IPS-15b (cell line): ENCODE data around the gene MT1G.

Experiments used
- H3K27me3 ChIP-seq: one replicate; pipeline ENCODE4 v1.6.1; 2013; ENCODE audit warnings: low read length; ENCODE audit not compliant: control insufficient read depth, insufficient read depth
- H3K36me3 ChIP-seq: one replicate; pipeline ENCODE4 v1.6.1; 2013; ENCODE audit warnings: low read length; ENCODE audit not compliant: control insufficient read depth, insufficient read depth
- H3K4me1 ChIP-seq: one replicate; pipeline ENCODE4 v1.6.1; 2013; ENCODE audit warnings: mild to moderate bottlenecking, low read length; ENCODE audit not compliant: control insufficient read depth, insufficient read depth
- H3K4me3 ChIP-seq: one replicate; pipeline ENCODE4 v1.5.1; 2013; ENCODE audit warnings: low read depth, low read length
- H3K9ac ChIP-seq: one replicate; pipeline ENCODE4 v1.6.1; 2013; ENCODE audit warnings: low read depth, mild to moderate bottlenecking, low read length
- H3K9me3 ChIP-seq: one replicate; pipeline ENCODE4 v1.6.1; 2013; ENCODE audit warnings: mild to moderate bottlenecking, low read length; ENCODE audit not compliant: control insufficient read depth, insufficient read depth

The MT1G gene

DNA sequence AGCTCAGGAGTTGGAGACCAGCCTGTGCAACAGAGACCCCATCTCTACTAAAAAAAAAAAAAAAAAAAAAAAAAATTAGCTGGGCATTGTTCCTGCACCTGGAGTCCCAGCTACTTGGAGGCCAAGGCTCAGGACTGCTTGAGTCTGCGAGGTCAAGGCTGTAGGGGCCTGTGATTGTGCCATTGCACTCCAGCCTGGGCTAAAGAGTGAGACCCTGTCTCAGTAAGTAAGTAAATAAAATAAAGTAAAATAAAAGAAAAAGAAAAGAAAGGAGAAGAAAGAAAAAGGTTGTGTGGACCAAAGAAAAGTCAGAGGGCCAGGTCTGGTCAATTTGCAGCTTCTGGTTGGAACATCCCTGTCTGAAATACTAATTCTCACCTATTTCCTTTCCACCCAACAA is 32.8 kb upstream of the MT1G start:
- Histone ChIP-seq H3K9ac (no peak overlapping the region), H3K4me3 (no peak overlapping the region), H3K9me3 (no peaks in the 10 kb centered on the region), H3K36me3 (no peaks in the 10 kb centered on the region), H3K4me1 (peaks cover 4% of the 10 kb centered on the region), H3K27me3 (peaks cover 8% of the 10 kb centered on the region)

DNA sequence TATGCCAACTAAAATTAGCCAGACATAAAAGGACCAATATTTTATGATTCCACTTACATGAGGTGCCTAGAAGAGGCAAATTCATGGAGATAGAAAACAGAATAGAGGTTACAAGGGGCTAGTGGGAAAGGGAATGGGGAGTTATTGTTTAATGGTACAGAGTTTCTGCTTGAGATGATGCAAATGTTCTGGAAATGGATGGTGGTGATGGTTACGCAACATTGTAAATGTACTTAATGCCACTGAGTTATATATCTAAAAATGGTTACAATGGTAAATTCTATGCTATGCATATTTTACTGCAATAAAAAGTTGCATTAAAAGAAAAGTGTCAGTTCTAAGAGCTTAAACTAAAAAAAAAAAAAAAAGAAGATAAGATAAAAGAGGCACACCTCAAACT is 32.3 kb upstream of the MT1G start:
- Histone ChIP-seq H3K9me3 (no peaks in the 10 kb centered on the region), H3K4me1 (peaks cover 4% of the 10 kb centered on the region)

DNA sequence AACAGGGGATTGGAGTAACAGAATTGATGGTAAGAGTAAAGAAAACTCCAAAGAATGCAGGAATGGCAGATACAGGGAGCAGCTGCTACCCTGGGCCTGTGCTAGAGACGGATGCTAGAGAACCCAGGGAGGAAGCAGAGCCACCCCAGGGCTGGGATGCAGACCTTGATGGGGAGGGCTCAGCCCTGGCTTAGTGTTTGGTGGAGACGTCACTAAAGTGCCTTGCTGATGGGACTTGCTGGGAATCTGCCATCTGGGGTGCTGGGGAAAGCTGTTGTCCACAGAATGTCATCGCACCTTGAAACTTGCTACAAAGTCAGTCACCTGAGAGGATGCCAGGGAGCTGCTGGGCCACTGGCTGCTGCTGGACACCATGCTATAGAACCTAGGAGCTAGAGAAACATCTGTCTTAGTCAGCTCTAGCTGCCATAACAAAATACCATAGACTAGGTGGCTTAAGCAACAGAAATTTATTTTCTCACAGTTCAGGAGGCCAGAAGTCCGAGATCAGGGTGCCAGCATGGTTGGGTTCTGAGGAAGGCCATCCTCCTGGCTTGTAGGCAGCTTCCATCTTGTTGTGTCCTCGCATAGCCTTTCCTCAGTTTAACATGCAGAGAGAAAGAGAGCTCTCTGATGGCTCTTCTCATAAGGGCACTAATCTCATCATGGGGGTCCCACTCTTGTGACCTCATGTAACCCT is 29.7 kb upstream of the MT1G start:
- no peaks in the 10 kb centered on the region for H3K36me3 ChIP-seq
- peaks cover 3% of the 10 kb centered on the region for H3K27me3 ChIP-seq
- no peak overlapping the region for H3K4me3 ChIP-seq
- no peak overlapping the region for H3K9ac ChIP-seq
- H3K4me1 ChIP-seq: peaks cover 4% of the 10 kb centered on the region
- H3K9me3 ChIP-seq: no peaks in the 10 kb centered on the region

More for the DNA sequence above, 32.3 kb upstream of the MT1G start:
- peaks cover 8% of the 10 kb centered on the region for H3K27me3 ChIP-seq
- no peak overlapping the region for H3K9ac ChIP-seq
- no peaks in the 10 kb centered on the region for H3K36me3 ChIP-seq
- H3K4me3 ChIP-seq: no peak overlapping the region

DNA sequence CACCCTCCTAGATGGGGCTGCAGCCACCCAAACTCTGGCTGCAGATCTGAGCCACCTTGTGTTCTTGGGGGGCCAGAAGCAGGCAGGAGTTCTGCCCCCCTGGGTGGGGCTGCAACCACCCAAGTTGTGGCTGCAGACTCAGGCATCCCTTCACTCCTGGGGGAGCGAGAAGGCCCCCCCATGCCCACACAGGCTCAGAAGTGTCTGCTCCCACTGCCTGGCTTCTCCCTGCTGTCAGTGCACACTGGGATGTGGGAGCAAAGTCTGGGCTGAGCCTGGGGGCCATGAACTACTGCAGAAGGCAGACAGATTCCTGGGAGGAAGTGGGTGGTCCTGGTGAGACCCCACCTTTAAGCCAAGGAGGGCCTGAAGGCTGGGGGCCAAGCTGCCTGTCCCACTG is 27.4 kb upstream of the MT1G start:
- Histone ChIP-seq H3K9me3 (no peaks in the 10 kb centered on the region), H3K4me3 (no peak overlapping the region), H3K27me3 (no peaks in the 10 kb centered on the region), H3K9ac (no peak overlapping the region), H3K36me3 (no peaks in the 10 kb centered on the region), H3K4me1 (no peaks in the 10 kb centered on the region)

DNA sequence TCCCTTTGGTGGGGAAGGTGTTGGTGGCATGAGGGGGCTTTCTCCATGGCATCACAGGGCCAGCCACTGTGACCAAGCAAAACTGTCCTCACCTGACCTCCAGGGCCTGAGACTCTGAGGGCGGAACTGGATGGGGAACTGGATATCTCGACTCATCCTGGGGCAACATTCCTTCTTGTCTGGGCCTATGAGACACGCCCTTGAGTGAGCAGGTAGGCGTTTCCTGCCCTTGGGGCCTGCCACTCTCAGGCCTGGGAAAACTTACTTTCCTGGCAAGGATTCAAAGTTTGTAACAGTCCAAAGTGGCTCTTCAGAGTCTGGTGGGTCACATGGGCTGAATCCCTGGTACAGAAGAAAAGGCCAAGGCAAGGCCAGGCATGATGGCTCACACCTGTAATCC is 24.0 kb upstream of the MT1G start:
- no peak overlapping the region for H3K9ac ChIP-seq
- H3K27me3 ChIP-seq: no peaks in the 10 kb centered on the region
- no peaks in the 10 kb centered on the region for H3K9me3 ChIP-seq
- no peak overlapping the region for H3K4me3 ChIP-seq
- no peaks in the 10 kb centered on the region for H3K4me1 ChIP-seq
- no peaks in the 10 kb centered on the region for H3K36me3 ChIP-seq

DNA sequence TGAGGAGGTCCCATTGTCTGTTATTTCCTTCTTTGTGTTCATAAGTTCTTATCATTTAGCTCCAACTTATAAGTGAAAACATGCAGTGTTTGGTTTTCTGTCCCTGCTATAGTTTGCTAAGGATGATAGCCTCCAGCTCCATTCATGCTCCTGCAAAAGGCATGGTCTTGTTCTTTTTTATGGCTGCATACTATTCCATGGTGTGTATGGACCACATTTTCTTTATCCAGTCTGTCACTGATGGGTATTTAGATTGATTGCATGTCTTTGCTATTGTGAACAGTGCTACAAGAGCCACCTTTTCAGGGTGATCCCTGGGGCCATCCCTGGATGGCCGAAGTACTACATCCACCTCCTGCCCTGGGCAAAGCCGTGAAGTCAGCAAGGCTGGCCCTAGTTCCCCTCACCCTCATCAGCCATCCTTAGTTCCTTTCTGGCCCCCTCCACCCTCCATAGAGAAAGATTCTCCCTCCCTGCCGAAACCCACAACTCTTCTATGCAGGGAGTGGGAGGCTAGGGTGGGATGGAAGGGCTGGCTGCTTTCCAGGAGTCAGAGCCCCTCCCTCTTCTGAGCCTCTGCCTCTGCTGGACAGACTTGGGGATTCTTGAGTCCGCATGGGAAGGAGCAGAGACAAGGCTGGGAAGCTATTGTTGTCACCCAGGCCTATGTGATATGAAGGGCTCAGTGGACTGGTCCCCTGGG is 22.7 kb upstream of the MT1G start:
- Histone ChIP-seq H3K4me1 (no peaks in the 10 kb centered on the region), H3K36me3 (no peaks in the 10 kb centered on the region), H3K27me3 (no peaks in the 10 kb centered on the region), H3K4me3 (no peak overlapping the region), H3K9me3 (no peaks in the 10 kb centered on the region), H3K9ac (no peak overlapping the region)

DNA sequence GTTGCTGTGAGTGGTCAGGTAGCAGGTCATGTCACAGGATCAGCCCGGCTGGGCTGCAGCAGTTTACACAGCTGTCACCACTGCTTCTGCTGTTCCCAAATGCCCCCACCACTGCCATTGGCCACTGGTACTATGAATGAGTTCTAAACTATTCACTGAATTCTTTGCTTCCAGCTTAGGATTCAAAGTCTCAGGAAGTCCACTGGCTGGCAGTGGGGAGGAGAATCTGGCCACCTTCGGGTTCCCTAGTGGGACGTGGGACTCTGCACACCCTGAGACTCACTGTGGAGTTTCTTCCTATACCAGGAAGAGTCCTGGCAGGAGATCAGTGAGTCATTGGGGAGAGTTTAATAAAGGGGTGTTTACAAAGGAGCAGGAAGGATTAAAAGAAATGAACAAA is 21.3 kb upstream of the MT1G start:
- no peaks in the 10 kb centered on the region for H3K9me3 ChIP-seq
- no peak overlapping the region for H3K9ac ChIP-seq
- no peaks in the 10 kb centered on the region for H3K36me3 ChIP-seq
- H3K4me1 ChIP-seq: no peaks in the 10 kb centered on the region
- H3K4me3 ChIP-seq: no peak overlapping the region
- no peaks in the 10 kb centered on the region for H3K27me3 ChIP-seq

DNA sequence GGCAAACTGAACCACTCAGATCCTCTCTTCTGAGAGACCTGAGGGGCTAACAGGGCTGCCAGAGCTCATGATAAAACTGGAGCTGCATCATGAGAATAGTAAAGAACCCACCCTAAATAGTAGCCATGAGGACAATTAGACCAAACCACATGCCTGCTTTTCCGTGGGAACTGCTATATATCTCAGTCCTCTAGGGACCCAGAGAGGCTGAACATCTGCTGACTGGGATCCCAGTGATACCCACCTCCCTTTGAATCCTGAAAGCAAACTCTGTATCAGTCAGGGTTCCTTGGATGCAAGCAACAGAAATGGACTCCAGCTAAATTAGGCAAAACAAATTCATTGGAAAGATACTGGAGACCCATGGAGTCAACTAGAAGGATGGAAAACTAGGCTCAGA is 20.9 kb upstream of the MT1G start:
- no peaks in the 10 kb centered on the region for H3K9me3 ChIP-seq
- H3K4me3 ChIP-seq: no peak overlapping the region
- H3K9ac ChIP-seq: no peak overlapping the region
- H3K36me3 ChIP-seq: no peaks in the 10 kb centered on the region
- H3K27me3 ChIP-seq: no peaks in the 10 kb centered on the region
- H3K4me1 ChIP-seq: no peaks in the 10 kb centered on the region

DNA sequence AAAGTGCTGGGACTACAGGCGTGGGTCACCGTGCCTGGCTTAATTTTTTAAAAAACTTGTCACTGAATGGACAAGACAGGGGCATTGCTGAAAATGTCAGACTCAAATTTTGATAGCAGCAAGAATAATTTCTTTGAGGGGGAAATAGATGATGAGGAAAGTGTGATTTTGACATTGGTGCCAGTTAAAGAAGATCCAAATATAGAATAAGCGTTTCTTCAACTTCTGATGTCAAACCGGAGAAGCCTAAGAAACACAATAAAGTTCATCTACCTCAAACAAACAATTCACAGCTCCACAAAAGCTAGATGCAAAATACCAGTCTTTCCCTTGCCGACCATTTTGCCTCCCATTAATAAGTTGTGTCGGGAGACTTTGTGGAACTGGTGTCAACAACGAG is 18.9 kb upstream of the MT1G start:
- Histone ChIP-seq H3K36me3 (no peaks in the 10 kb centered on the region), H3K9me3 (no peaks in the 10 kb centered on the region), H3K9ac (no peak overlapping the region), H3K4me1 (peaks cover 9% of the 10 kb centered on the region), H3K4me3 (no peak overlapping the region), H3K27me3 (peaks cover 14% of the 10 kb centered on the region)

DNA sequence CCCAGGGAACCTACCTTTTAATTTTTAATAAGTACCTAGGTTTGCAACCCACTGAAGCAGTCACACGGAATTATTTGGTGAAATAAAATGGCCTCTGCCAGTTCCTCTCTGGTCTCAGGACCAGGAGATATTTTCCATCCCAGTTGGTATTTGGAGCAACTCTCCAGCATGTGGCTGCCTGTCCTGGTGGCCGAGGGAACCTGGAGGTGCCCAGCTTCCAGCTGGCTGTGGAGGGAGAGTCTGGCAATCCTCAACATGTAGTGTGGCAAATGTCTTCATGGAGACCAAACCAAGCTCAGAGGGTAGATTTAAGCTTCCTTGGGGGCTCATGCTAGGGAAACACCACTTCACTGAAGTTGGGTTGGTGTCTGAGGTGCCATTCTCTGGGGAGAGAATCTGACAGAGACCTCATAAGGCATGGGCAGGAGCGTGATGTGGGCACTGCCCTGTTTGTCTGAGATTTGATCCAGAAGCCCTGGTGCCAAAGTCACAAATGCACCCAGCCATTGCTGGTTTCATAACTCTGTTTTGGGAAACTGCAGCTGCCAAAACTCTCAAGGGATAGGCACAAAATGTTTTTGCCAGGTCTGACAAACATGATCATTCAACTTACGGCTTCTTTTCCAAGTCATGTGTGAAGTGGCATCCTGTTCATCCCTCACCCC is 17.2 kb upstream of the MT1G start:
- no peak overlapping the region for H3K9ac ChIP-seq
- no peak overlapping the region for H3K4me3 ChIP-seq
- H3K36me3 ChIP-seq: no peaks in the 10 kb centered on the region
- peaks cover 31% of the 10 kb centered on the region for H3K27me3 ChIP-seq
- no peaks in the 10 kb centered on the region for H3K9me3 ChIP-seq
- peaks cover 9% of the 10 kb centered on the region for H3K4me1 ChIP-seq

DNA sequence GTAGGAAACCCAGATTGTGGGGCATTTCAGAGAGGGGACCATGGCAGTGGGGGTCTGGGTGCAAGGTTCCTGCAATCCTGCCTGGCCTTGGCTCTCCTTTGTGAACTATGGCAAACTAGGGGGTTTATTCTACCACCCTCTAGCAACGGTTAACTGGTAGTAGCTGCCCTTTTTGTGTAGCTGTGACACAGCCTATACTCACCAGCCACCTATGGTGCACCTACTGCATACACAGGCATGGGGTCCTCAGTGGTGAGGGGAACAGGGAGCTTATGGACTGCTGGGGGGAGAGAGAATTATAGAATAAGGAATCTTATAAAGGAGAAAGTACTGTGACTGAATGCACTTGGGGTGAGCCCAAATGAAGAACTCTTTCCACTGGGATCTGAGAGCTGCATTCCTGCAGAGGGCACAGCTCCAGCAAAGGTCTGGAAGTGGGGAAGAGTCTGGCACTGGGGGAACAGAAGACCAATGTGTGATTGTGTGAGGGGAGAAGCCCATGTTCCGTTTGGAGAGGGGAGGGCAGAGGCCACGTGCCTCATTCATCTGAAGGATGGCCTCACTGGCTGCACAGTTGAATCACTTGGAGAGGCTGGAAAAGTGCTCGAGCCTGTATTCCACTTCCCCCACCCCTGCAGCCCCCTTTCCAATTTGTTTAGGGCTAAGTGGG is 16.5 kb upstream of the MT1G start:
- H3K9ac ChIP-seq: no peak overlapping the region
- peaks cover 9% of the 10 kb centered on the region for H3K4me1 ChIP-seq
- H3K4me3 ChIP-seq: no peak overlapping the region
- no peaks in the 10 kb centered on the region for H3K9me3 ChIP-seq
- H3K27me3 ChIP-seq: peaks cover 38% of the 10 kb centered on the region
- H3K36me3 ChIP-seq: no peaks in the 10 kb centered on the region
